Astrocyte of the spinal cord (primary cell): ENCODE results near the gene ATP6V0C.

Experiments used
- DNase-seq: peaks from one replicate; pipeline ENCODE4 v3.0.0; 2011; ENCODE audit warnings: low read depth, low spot score
- H3K4me3 ChIP-seq: 2 replicates; pipeline ENCODE4 v1.5.1; 2011; ENCODE audit warnings: low read depth, mild to moderate bottlenecking, low read length, moderate library complexity
- in situ Hi-C: cut with HindIII; loops from 2 replicates; pipeline ENCODE4 v1.10.0; 2017; ENCODE audit warnings: low sequenced_read_pairs
- TF ChIP-seq, protein P1 (sequence below): IDR thresholded peaks from 2 replicates; pipeline ENCODE4 v1.5.1; 2012; ENCODE audit warnings: low read depth, mild to moderate bottlenecking, low read length, inconsistent platforms

ATP6V0C gene

DNA sequence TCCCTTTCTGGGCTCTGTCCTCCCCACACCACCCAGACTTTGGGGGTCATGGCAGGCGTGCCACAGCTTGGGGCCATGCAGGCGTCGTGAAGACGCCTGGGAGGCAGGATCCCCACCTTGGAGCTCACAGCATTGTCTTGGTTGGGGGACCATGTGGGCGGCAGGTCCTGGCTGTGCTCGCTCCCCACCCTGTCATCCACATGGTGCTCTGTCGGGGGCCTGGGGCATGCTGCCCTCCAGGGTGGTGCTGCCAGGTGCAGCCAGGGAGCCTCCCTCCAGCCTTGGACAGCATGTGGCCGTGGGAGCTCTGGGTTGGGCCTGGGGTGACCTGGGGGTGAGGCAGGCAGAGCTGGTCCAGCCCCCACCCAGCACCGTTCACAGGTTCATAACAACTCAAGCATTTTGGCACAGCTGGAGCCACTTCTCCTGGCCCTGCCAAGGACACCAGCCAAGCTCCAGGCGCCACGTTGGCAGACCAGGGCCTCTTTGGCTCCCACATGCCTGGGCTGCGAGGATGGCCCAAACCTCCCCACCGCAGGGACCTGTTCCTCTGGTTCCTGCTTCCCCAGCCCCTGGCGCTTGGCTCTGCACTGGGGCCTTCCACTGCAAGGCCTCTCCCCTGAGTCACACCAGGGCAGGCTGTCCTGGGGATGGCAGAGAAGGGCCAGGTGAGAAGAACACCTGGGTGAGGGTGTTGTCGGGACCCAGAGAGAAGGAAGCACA, 15.1 kb upstream of the ATP6V0C start:
- TF ChIP-seq, protein P1, sequence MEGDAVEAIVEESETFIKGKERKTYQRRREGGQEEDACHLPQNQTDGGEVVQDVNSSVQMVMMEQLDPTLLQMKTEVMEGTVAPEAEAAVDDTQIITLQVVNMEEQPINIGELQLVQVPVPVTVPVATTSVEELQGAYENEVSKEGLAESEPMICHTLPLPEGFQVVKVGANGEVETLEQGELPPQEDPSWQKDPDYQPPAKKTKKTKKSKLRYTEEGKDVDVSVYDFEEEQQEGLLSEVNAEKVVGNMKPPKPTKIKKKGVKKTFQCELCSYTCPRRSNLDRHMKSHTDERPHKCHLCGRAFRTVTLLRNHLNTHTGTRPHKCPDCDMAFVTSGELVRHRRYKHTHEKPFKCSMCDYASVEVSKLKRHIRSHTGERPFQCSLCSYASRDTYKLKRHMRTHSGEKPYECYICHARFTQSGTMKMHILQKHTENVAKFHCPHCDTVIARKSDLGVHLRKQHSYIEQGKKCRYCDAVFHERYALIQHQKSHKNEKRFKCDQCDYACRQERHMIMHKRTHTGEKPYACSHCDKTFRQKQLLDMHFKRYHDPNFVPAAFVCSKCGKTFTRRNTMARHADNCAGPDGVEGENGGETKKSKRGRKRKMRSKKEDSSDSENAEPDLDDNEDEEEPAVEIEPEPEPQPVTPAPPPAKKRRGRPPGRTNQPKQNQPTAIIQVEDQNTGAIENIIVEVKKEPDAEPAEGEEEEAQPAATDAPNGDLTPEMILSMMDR, result no peak
- H3K4me3 ChIP-seq, result no peak overlapping the region
- in situ Hi-C loops, result no loop called here
- DNase-seq, result no peak

GRCh38 chr16:2499454-2499853, 14.3 kb upstream of the ATP6V0C start:
- DNase-seq, result no peak
- in situ Hi-C loops, result no loop called here
- TF ChIP-seq, protein P1, result no peak
- H3K4me3 ChIP-seq, result no peak overlapping the region

GRCh38 chr16:2499890-2500429, 13.8 kb upstream of the ATP6V0C start:
- DNase-seq, result no peak
- in situ Hi-C loops, result no loop called here

GRCh38 chr16:2500430-2500917, 13.3 kb upstream of the ATP6V0C start:
- TF ChIP-seq, protein P1, result no peak
- in situ Hi-C loops, result no loop called here

More at GRCh38 chr16:2499890-2500429, 13.8 kb upstream of the ATP6V0C start:
- TF ChIP-seq, protein P1, result no peak
- H3K4me3 ChIP-seq, result no peak overlapping the region

GRCh38 chr16:2500918-2501750, 12.6 kb upstream of the ATP6V0C start:
- peak; percentile 77 for DNase-seq
- no peak overlapping the region for H3K4me3 ChIP-seq
- in situ Hi-C loops, result no loop called here

More at GRCh38 chr16:2500430-2500917, 13.3 kb upstream of the ATP6V0C start:
- no peak overlapping the region for H3K4me3 ChIP-seq
- DNase-seq, result no peak

More at GRCh38 chr16:2500918-2501750, 12.6 kb upstream of the ATP6V0C start:
- TF ChIP-seq, protein P1, result peak; percentile 98
